Measurements from ENCODE around the gene MEF2A.
"Not testable (repeated sequence)": the region's sequence is repeated elsewhere in the genome, so short reads cannot be mapped to it uniquely, and the experiment has no call there.

MEF2A gene

DNA sequence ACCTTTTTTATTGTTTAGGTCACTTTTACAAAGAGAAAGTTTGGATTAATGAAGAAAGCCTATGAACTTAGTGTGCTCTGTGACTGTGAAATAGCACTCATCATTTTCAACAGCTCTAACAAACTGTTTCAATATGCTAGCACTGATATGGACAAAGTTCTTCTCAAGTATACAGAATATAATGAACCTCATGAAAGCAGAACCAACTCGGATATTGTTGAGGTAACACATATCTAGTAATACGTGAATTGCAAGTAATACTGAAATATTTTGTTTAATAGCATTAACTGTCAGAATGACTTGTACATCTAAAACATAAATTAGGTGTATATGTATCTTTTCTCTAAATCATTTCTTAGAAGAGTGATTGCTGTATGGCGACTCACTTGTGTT, 79.8 kb downstream of the MEF2A start:
- peaks cover 10% of the 10 kb centered on the region for H3K36me3 ChIP-seq (ENCODE audit: insufficient read depth, low read length)

DNA sequence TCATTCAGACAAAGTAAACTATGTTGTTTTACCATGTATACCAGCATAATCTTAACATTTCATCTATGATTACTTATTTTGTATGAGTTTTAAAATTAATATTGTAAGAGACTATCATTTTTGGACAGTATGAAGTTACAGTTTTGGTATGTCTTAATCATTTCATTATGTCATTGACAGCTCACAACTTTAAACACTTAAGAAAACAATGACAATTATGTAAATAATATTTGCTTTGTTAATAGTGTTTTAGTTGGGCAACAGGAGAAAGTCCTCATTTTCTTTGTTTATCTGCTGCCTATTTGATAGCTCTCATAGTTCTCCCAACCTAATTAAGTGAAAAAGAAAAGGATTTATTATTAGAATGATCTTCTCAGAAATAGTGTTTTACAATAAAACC, 80.2 kb downstream of the MEF2A start:
- Histone ChIP-seq H2AFZ (ENCODE audit: low read depth, low read length) (no peak overlapping the region), H3K27me3 (ENCODE audit: insufficient read depth, low read length) (no peaks in the 10 kb centered on the region), H3K4me1 (ENCODE audit: insufficient read depth, low read length) (no peaks in the 10 kb centered on the region), H3K9me3 (ENCODE audit: low read length) (peaks cover 5% of the 10 kb centered on the region), H3K36me3 (ENCODE audit: insufficient read depth, low read length) (peaks cover 14% of the 10 kb centered on the region), H3K4me3 (ENCODE audit: low read length) (no peak overlapping the region)

More for the DNA sequence above, 79.8 kb downstream of the MEF2A start:
- Histone ChIP-seq H2AFZ (ENCODE audit: low read depth, low read length) (no peak overlapping the region), H3K4me3 (ENCODE audit: low read length) (no peak overlapping the region), H3K9me3 (ENCODE audit: low read length) (peaks cover 5% of the 10 kb centered on the region), H3K27me3 (ENCODE audit: insufficient read depth, low read length) (no peaks in the 10 kb centered on the region), H3K4me1 (ENCODE audit: insufficient read depth, low read length) (no peaks in the 10 kb centered on the region)

DNA sequence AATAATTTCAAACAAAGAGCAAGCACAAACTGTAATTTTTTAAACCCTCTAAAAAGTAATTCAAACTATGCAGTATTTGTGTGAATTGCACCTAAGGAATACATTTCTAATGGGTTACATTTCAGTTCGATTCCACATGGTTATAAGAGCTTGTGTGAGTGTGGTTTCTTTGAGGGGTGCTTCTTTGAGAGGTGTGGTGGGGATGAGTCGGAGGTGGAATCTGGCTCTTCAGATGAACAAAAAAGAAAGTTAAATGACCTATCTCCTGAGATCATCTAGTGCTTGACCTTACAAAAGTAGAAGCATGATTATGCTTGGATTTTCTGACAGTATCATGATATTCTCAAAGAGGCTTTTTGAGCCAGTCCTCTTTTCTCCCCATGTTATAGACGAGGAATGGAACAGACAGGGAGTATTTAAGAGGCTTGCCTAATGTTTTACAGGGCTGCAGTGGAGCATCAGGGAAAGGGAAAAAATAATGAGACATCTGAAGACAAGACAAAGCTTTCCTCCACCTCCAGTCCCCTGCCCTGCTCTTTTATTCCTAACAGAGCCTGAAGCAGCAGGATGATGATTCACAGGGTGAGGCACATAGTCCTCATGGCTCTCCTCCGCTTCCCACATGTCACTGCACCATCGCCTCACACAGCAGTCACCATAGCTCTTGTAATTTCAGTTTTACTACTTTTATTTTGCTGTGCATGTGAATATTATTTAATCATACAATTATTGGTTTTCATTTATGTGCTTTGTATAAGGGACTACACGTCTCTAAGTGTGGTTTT, 85.4 kb downstream of the MEF2A start:
- H3K27me3 ChIP-seq (ENCODE audit: insufficient read depth, low read length) = no peaks in the 10 kb centered on the region
- no peaks in the 10 kb centered on the region for H3K4me1 ChIP-seq (ENCODE audit: insufficient read depth, low read length)
- H3K9me3 ChIP-seq (ENCODE audit: low read length) = peaks cover 4% of the 10 kb centered on the region
- no peak overlapping the region for H2AFZ ChIP-seq (ENCODE audit: low read depth, low read length)
- peaks cover 16% of the 10 kb centered on the region for H3K36me3 ChIP-seq (ENCODE audit: insufficient read depth, low read length)
- H3K4me3 ChIP-seq (ENCODE audit: low read length) = no peak overlapping the region

DNA sequence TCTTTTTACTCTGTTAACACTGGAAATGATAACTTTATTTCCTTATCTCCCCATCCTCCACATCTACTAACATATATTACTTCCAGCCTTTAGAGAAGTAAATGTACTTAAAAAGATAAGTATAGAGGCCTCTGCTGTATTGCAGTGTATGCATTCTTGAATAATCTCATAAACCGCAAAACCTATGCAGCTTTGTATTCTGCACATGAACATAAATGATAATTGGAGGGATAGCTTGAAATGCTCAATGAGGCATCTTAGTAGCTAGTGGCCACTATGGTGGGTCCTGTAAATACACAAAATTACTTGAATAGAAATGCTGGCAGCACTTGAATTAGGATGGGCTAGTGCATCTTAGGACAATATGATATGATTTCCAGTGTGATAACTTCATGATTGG, 90.4 kb downstream of the MEF2A start:
- Histone ChIP-seq H3K9me3 (ENCODE audit: low read length) (peaks cover 4% of the 10 kb centered on the region), H3K4me1 (ENCODE audit: insufficient read depth, low read length) (no peaks in the 10 kb centered on the region), H3K27me3 (ENCODE audit: insufficient read depth, low read length) (no peaks in the 10 kb centered on the region), H3K36me3 (ENCODE audit: insufficient read depth, low read length) (peaks cover 9% of the 10 kb centered on the region), H2AFZ (ENCODE audit: low read depth, low read length) (no peak overlapping the region), H3K4me3 (ENCODE audit: low read length) (no peak overlapping the region)

DNA sequence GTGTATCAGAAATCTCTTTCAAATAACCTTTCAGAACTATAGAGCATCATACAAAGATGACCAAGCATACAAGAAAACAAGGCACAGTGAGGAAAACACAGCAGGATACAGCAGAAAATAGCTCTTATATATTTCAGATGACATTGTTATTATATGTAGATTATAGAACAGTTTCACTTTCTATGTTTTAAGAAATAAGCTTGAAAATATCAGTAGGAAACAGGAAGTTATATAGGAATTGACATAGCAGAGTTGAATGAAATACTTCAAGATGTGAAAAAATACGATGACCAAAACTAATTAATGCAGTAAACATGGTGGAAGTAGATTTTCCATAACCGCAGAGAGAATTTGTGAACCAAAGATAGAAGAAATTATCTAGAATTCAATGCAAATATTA, 92.2 kb downstream of the MEF2A start:
- no peak overlapping the region for H2AFZ ChIP-seq (ENCODE audit: low read depth, low read length)
- no peak overlapping the region for H3K4me3 ChIP-seq (ENCODE audit: low read length)
- H3K36me3 ChIP-seq (ENCODE audit: insufficient read depth, low read length) = peaks cover 9% of the 10 kb centered on the region
- H3K4me1 ChIP-seq (ENCODE audit: insufficient read depth, low read length) = no peaks in the 10 kb centered on the region
- no peaks in the 10 kb centered on the region for H3K27me3 ChIP-seq (ENCODE audit: insufficient read depth, low read length)
- H3K9me3 ChIP-seq (ENCODE audit: low read length) = no peaks in the 10 kb centered on the region

DNA sequence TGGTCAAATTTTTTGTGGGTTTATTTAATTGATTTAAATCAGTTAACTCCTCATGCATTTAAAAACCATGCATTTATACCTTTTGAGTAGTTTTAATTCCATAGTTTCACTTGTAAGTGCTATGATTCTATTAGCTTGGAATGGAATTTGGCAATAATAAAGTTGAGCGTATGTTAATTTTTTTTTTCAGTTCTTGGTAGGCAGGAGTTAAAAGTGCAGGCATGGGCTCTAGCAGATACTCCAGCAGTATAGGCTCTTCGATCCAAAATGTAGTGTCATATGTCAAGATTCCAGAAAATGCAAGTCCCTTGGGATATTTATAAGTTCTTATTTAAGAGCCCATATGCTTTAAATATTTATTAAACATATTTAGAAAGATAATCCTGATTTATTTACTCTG, 97.1 kb downstream of the MEF2A start:
- Histone ChIP-seq H3K27me3 (ENCODE audit: insufficient read depth, low read length) (no peaks in the 10 kb centered on the region), H3K36me3 (ENCODE audit: insufficient read depth, low read length) (peaks cover 8% of the 10 kb centered on the region)

DNA sequence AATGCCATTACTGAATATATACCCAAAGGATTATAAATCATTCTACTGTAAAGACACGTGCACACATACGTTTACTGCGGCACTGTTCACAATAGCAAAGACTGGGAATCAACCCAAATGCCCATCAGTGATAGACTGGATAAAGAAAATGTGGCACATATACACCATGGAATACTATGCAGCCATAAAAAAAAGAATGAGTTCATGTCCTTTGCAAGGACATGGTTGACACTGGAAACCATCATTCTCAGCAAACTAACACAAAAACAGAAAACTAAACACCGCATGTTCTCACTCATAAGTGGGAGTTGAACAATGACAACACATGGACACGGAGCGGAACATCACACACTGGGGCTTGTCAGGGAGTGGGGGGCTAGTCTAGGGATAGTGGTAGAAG, 100.3 kb downstream of the MEF2A start:
- not testable (repeated sequence) for H2AFZ ChIP-seq (ENCODE audit: low read depth, low read length); H3K9me3 ChIP-seq (ENCODE audit: low read length); H3K4me3 ChIP-seq (ENCODE audit: low read length); H3K4me1 ChIP-seq (ENCODE audit: insufficient read depth, low read length); H3K27me3 ChIP-seq (ENCODE audit: insufficient read depth, low read length)
- H3K36me3 ChIP-seq (ENCODE audit: insufficient read depth, low read length) = peaks cover 12% of the 10 kb centered on the region

More for the DNA sequence above, 97.1 kb downstream of the MEF2A start:
- Histone ChIP-seq H3K9me3 (ENCODE audit: low read length) (no peaks in the 10 kb centered on the region), H2AFZ (ENCODE audit: low read depth, low read length) (no peak overlapping the region), H3K4me3 (ENCODE audit: low read length) (no peak overlapping the region), H3K4me1 (ENCODE audit: insufficient read depth, low read length) (no peaks in the 10 kb centered on the region)

DNA sequence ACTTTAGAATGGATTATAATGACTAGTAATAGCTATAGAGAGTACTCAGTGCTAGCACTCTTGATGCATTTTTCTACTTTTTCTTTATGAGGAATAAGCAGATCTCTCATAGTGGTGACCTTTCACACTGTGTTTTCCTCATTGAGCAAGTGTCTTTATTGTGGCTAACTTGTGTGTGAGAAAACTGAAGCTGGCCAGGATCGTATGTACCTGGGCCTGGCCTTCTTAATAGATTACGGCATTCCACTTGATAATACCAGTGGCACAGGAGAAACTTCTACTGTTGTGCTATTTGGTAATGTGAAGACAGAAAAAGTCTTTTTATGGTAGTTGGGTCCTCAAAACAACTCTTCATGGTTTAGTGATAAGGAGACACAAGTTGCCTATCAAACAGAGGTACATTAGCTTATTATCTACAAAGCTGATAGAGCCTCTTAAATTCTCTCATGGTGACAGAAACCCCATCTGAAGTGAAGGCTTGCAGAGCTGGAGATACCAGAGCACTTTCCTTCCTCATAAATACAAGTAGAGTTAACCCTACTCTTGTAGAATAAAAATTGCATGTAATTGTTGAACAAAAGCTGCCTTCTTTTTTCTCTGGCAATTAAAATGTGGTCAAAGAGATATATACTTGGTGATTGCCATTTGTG, 102.9 kb downstream of the MEF2A start:
- Histone ChIP-seq H3K4me1 (ENCODE audit: insufficient read depth, low read length) (no peaks in the 10 kb centered on the region), H3K9me3 (ENCODE audit: low read length) (no peaks in the 10 kb centered on the region), H3K27me3 (ENCODE audit: insufficient read depth, low read length) (no peaks in the 10 kb centered on the region), H3K4me3 (ENCODE audit: low read length) (no peak overlapping the region), H2AFZ (ENCODE audit: low read depth, low read length) (no peak overlapping the region), H3K36me3 (ENCODE audit: insufficient read depth, low read length) (peaks cover 28% of the 10 kb centered on the region)

DNA sequence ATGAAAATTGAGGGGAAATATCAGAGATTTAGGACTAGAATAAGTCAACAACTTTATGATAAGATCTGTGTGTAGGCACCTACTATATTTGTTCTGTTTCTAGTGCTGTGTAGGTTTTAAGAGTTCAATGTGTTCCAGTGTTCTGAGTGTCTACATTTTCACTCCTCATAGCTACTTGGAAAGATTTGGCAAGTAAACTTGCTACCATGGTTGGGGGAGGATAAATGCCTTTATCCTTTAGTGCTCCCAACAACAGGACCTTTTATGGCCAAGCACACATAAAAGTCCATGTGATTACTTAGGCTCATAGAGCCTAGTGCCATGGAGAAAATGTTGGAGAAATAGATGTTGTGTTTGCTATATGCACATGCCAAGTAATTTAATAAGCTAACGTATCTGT, 103.5 kb downstream of the MEF2A start:
- Histone ChIP-seq H3K9me3 (ENCODE audit: low read length) (no peaks in the 10 kb centered on the region), H3K27me3 (ENCODE audit: insufficient read depth, low read length) (no peaks in the 10 kb centered on the region), H3K4me1 (ENCODE audit: insufficient read depth, low read length) (no peaks in the 10 kb centered on the region), H3K4me3 (ENCODE audit: low read length) (no peak overlapping the region), H2AFZ (ENCODE audit: low read depth, low read length) (no peak overlapping the region), H3K36me3 (ENCODE audit: insufficient read depth, low read length) (peaks cover 27% of the 10 kb centered on the region)

DNA sequence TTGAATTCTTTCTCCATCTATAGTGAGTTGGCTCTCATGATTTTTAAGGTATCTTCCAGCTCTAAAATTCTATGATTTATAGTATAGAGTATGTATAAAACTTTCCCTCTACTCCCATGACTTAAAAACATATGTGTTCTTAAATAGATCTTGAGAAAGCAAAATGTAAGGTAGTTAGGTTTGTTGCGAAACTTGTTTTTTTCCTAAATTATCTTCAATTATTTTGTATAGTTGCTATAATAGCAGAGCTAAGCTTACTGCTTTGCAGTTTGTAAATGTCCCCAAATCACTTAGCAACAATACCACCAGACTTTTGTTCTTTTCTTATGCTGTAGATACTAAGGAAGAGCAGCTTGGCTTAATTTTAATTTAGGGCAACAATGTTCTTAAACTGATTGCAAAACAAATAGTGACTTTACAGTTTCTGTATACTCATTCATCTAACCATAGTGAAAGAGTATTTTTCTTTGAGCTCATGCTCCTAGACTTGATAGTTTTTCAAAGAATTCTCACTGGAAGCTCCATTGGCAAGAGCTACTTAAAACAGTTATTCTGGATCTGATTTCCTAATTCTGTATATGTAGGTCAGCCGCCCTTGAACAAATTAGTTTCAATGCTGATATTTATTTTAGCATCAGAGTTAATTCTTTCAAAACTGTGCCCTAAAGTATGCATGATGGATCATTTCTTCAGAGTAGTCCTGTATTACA, 106.3 kb downstream of the MEF2A start:
- no peaks in the 10 kb centered on the region for H3K4me1 ChIP-seq (ENCODE audit: insufficient read depth, low read length)
- no peaks in the 10 kb centered on the region for H3K9me3 ChIP-seq (ENCODE audit: low read length)
- H2AFZ ChIP-seq (ENCODE audit: low read depth, low read length) = no peak overlapping the region
- H3K27me3 ChIP-seq (ENCODE audit: insufficient read depth, low read length) = no peaks in the 10 kb centered on the region
- H3K4me3 ChIP-seq (ENCODE audit: low read length) = no peak overlapping the region
- H3K36me3 ChIP-seq (ENCODE audit: insufficient read depth, low read length) = peaks cover 51% of the 10 kb centered on the region

DNA sequence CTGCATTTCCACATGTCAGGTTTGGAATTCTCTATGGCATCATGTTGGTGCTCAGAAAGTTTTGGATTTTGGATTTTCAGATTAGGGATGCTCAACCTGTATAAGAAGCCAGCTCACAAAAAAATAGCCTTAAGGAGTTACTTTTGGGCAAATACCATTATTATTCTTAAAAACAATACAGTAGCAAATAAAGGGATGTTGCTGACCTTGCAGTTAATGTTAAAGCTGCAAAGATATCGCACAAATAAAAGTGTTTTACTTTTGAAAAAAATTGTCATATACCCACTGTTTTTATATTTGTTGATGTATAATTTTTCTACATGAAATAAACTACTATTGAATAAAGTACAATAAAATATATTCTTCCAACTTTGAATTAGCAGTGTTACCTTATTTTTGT, 107.3 kb downstream of the MEF2A start:
- H3K36me3 ChIP-seq (ENCODE audit: insufficient read depth, low read length) = peaks cover 54% of the 10 kb centered on the region
- no peaks in the 10 kb centered on the region for H3K4me1 ChIP-seq (ENCODE audit: insufficient read depth, low read length)
- no peak overlapping the region for H3K4me3 ChIP-seq (ENCODE audit: low read length)
- H3K27me3 ChIP-seq (ENCODE audit: insufficient read depth, low read length) = no peaks in the 10 kb centered on the region
- no peaks in the 10 kb centered on the region for H3K9me3 ChIP-seq (ENCODE audit: low read length)
- no peak overlapping the region for H2AFZ ChIP-seq (ENCODE audit: low read depth, low read length)

DNA sequence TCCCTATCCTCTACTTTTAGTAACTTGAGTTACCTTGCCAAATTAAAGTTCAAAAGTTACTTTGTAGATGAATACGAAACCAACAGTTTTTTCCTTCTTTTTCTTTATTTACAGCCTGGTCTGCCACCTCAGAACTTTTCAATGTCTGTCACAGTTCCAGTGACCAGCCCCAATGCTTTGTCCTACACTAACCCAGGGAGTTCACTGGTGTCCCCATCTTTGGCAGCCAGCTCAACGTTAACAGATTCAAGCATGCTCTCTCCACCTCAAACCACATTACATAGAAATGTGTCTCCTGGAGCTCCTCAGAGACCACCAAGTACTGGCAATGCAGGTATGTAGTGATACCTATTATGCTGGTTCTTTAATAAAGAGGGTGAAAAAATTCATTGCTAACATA, 108.5 kb downstream of the MEF2A start:
- H2AFZ ChIP-seq (ENCODE audit: low read depth, low read length) = no peak overlapping the region
- no peak overlapping the region for H3K4me3 ChIP-seq (ENCODE audit: low read length)
- peaks cover 2% of the 10 kb centered on the region for H3K9me3 ChIP-seq (ENCODE audit: low read length)
- H3K36me3 ChIP-seq (ENCODE audit: insufficient read depth, low read length) = peaks cover 61% of the 10 kb centered on the region
- no peaks in the 10 kb centered on the region for H3K27me3 ChIP-seq (ENCODE audit: insufficient read depth, low read length)
- H3K4me1 ChIP-seq (ENCODE audit: insufficient read depth, low read length) = no peaks in the 10 kb centered on the region

DNA sequence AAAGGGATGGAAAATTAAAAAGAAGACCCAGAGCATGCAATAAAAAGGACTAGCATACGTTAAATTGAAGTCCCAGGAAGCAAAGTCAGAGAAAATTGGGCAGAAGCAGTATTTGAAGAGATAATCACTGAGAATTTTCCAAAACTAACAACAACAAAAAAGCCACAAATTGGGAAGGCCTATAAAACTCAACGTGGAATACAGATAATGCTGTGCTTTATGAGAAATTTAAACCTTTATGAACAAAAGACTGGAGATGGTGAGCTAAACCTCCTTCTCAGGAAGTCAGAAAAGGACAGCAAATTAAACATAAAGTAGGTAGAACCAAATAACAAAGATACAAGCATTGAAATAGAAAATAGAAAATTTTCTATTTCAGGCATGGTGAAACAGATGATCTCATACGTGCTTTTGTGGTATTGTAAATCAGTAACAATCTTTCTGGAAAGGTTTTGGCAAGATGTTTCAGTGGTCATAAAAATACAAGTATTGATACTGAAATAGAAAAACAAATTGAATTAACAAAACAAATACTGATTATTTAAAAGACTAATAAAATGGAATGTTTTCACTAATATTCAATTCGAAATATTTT, 111.9 kb downstream of the MEF2A start:
- peaks cover 2% of the 10 kb centered on the region for H3K9me3 ChIP-seq (ENCODE audit: low read length)
- peaks cover 61% of the 10 kb centered on the region for H3K36me3 ChIP-seq (ENCODE audit: insufficient read depth, low read length)
- no peaks in the 10 kb centered on the region for H3K4me1 ChIP-seq (ENCODE audit: insufficient read depth, low read length)

More for the DNA sequence above, 111.9 kb downstream of the MEF2A start:
- Histone ChIP-seq H3K4me3 (ENCODE audit: low read length) (no peak overlapping the region), H2AFZ (ENCODE audit: low read depth, low read length) (no peak overlapping the region), H3K27me3 (ENCODE audit: insufficient read depth, low read length) (no peaks in the 10 kb centered on the region)

All from neuron (in vitro differentiated cells).